OCI-LY7 (cell line): ENCODE measurements around the gene DKK3. TPM values are rescaled to one million over a fixed set of nuclear protein-coding genes. Genes with fewer than 3 reads are reported as not detected.

ENCODE experiments used
- BruUV-seq: library from RNA; stranded (reverse); fragments of 400-500 nt; replicated peaks from 2 replicates; lab custom pipeline; 2021; lab: Mats Ljungman, UMichigan
- CTCF ChIA-PET: fragments of 300-600 bp; sonication (Branson Sonifier 250); formaldehyde crosslinking; loops from one replicate; lab custom pipeline; 2022; ENCODE audit warnings: antibody characterized with exemption; ENCODE audit not compliant: unreplicated experiment; lab: Charles Lee
- POLR2A ChIA-PET: fragments of 300-600 bp; sonication (Branson Sonifier 250); formaldehyde crosslinking; loops from one replicate; lab custom pipeline; 2022; ENCODE audit warnings: antibody characterized with exemption; lab: Charles Lee
- DNase-seq: peaks from one replicate; pipeline ENCODE4 v3.0.0-alpha.2; 2015; ENCODE audit warnings: low spot score
- H2AFZ ChIP-seq: fragments of 200-600 bp; sonication (generic), shearing (Covaris generic); 2 replicates; pipeline ENCODE4 v1.6.1; 2014; ENCODE audit warnings: mild to moderate bottlenecking, antibody characterized with exemption, low read length, moderate library complexity
- H3K27ac ChIP-seq: fragments of 200-600 bp; sonication (generic); 2 replicates; pipeline ENCODE4 v1.5.1; 2014; ENCODE audit warnings: mixed run types, low read depth, mild to moderate bottlenecking, moderate library complexity, low read length, inconsistent platforms; ENCODE audit not compliant: poor library complexity, severe bottlenecking
- H3K36me3 ChIP-seq: fragments of 200-600 bp; sonication (generic); 2 replicates; pipeline ENCODE4 v1.6.1; 2014; ENCODE audit warnings: mild to moderate bottlenecking, antibody characterized with exemption, low read length, moderate library complexity, mixed read lengths; ENCODE audit not compliant: insufficient read depth
- H3K4me1 ChIP-seq: fragments of 200-600 bp; sonication (generic); 2 replicates; pipeline ENCODE4 v1.5.1; 2014; ENCODE audit warnings: mild to moderate bottlenecking, low read length; ENCODE audit not compliant: insufficient read depth, poor library complexity, severe bottlenecking
- H3K4me2 ChIP-seq: fragments of 200-600 bp; sonication (generic); 2 replicates; pipeline ENCODE4 v1.6.1; 2014; ENCODE audit warnings: mild to moderate bottlenecking, low read length
- H3K4me3 ChIP-seq: fragments of 200-600 bp; sonication (generic); 2 replicates; pipeline ENCODE4 v1.5.1; 2014; ENCODE audit warnings: mild to moderate bottlenecking, low read depth, low read length; ENCODE audit not compliant: poor library complexity, severe bottlenecking
- H3K79me2 ChIP-seq: fragments of 200-600 bp; sonication (generic); 2 replicates; pipeline ENCODE4 v1.6.1; 2016; ENCODE audit warnings: low read depth, mild to moderate bottlenecking, low read length, moderate library complexity, mixed read lengths; ENCODE audit not compliant: insufficient read depth
- H3K9me2 ChIP-seq: fragments of 200-600 bp; sonication (generic); 2 replicates; pipeline ENCODE4 v1.6.1; 2016; ENCODE audit warnings: mild to moderate bottlenecking, low read length, mixed read lengths; ENCODE audit not compliant: insufficient read depth
- H3K9me3 ChIP-seq: fragments of 200-600 bp; sonication (generic); 2 replicates; pipeline ENCODE4 v1.6.1; 2014; ENCODE audit warnings: mild to moderate bottlenecking, mixed run types, low read length, mixed read lengths
- H4K20me1 ChIP-seq: fragments of 200-600 bp; sonication (generic); 2 replicates; pipeline ENCODE4 v1.6.1; 2014; ENCODE audit warnings: mild to moderate bottlenecking, antibody characterized with exemption, low read length, moderate library complexity, mixed read lengths; ENCODE audit not compliant: insufficient read depth
- EZH2phosphoT487 ChIP-seq: fragments of 200-600 bp; sonication (generic); IDR thresholded peaks from 2 replicates; pipeline ENCODE4 v1.6.1; 2018; ENCODE audit warnings: low read depth, borderline replicate concordance, mild to moderate bottlenecking, mixed run types, antibody characterized with exemption, low read length, moderate library complexity, mixed read lengths
- intact Hi-C: fragments of 100-400 bp; cut with micrococcal nuclease; formaldehyde crosslinking; loops from one replicate; pipeline ENCODE4 v1.10.0; 2022; ENCODE audit not compliant: unreplicated experiment
- total RNA-seq, 2 experiments: library from RNA; depleted of rRNA in 1 of 2; stranded (reverse); fragments of >200 nt in 1 of 2; shearing (Covaris generic) in 1 of 2; gene quantifications; 2 replicates each; pipeline ENCODE4 v1.2.3, GENCODE V29; 2014 to 2022
- TF ChIP-seq, protein P1 (sequence below): fragments of 200-600 bp; sonication (generic); conservative IDR thresholded peaks from 2 replicates; pipeline ENCODE4 v1.5.1; 2014; ENCODE audit warnings: mild to moderate bottlenecking, antibody characterized with exemption, low read length, moderate library complexity, mixed read lengths

Gene DKK3
- total RNA-seq, 2 experiments from 2014 or later = not detected

DNA sequence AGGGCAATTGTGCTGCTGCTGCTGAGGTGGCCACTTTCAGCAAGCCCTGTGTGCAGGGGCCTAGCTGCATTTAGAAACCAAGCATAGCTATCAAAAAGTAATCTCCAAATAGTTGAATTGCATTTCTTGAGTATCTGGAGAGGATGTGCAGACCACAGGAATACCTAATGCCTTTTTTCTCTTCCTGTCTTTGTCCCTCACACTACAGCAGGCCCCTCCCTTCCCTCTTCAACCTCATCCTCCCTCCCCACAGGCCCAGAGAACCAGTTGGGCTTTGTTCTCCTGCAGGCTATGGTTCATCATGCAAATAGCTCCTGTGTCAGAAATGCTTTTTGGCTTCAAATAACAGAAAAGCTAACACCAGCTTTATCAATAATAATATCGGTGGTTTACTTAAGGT lies 47.7 kb downstream of the DKK3 start:
- Histone ChIP-seq H3K79me2 (no peaks in the 10 kb centered on the region), H3K36me3 (peaks cover 22% of the 10 kb centered on the region), H4K20me1 (no peaks in the 10 kb centered on the region), H3K9me3 (no peaks in the 10 kb centered on the region), H3K4me1 (no peaks in the 10 kb centered on the region), H3K27ac (no peak overlapping the region), H2AFZ (no peak overlapping the region), H3K4me3 (no peak overlapping the region), H3K4me2 (no peak overlapping the region), H3K9me2 (no peaks in the 10 kb centered on the region)
- TF ChIP-seq, protein P1, sequence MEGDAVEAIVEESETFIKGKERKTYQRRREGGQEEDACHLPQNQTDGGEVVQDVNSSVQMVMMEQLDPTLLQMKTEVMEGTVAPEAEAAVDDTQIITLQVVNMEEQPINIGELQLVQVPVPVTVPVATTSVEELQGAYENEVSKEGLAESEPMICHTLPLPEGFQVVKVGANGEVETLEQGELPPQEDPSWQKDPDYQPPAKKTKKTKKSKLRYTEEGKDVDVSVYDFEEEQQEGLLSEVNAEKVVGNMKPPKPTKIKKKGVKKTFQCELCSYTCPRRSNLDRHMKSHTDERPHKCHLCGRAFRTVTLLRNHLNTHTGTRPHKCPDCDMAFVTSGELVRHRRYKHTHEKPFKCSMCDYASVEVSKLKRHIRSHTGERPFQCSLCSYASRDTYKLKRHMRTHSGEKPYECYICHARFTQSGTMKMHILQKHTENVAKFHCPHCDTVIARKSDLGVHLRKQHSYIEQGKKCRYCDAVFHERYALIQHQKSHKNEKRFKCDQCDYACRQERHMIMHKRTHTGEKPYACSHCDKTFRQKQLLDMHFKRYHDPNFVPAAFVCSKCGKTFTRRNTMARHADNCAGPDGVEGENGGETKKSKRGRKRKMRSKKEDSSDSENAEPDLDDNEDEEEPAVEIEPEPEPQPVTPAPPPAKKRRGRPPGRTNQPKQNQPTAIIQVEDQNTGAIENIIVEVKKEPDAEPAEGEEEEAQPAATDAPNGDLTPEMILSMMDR = no peak
- no peak for TF ChIP-seq EZH2phosphoT487
- no peak for DNase-seq
- no TSS peak for BruUV-seq
- ChIA-PET CTCF (no interaction called here), POLR2A (interaction anchor here (1.4 kb wide), 1 partner anchor 14 kb away, joined by 4 read pairs; no protein-coding TSS in a partner anchor)
- intact Hi-C loops = no loop called here

GRCh38 chr11:11959601-11960000 lies 48.8 kb downstream of the DKK3 start:
- BruUV-seq = no TSS peak
- H4K20me1 ChIP-seq = no peaks in the 10 kb centered on the region
- H2AFZ ChIP-seq = no peak overlapping the region
- no peak overlapping the region for H3K4me3 ChIP-seq
- ChIA-PET POLR2A (interaction anchor here (0.7 to 1.4 kb wide), 2 partner anchors 12 to 727 kb away, joined by 3 to 4 read pairs; no protein-coding TSS in a partner anchor), CTCF (no interaction called here)
- H3K27ac ChIP-seq = no peak overlapping the region
- no peaks in the 10 kb centered on the region for H3K79me2 ChIP-seq
- TF ChIP-seq, protein P1 = no peak
- no peak for TF ChIP-seq EZH2phosphoT487
- H3K4me1 ChIP-seq = no peaks in the 10 kb centered on the region
- no peak for DNase-seq
- no peak overlapping the region for H3K4me2 ChIP-seq
- intact Hi-C loops = no loop called here
- H3K9me2 ChIP-seq = no peaks in the 10 kb centered on the region
- H3K9me3 ChIP-seq = no peaks in the 10 kb centered on the region
- peaks cover 33% of the 10 kb centered on the region for H3K36me3 ChIP-seq

- H3K9me3 ChIP-seq = no peaks in the 10 kb centered on the region
- no peaks in the 10 kb centered on the region for H3K4me1 ChIP-seq
- no TSS peak for BruUV-seq
- no peak for DNase-seq
- CTCF ChIA-PET = no interaction called here
- POLR2A ChIA-PET = interaction anchor here (1.7 kb wide), 1 partner anchor 11 kb away, joined by 8 read pairs; no protein-coding TSS in a partner anchor
- H3K4me3 ChIP-seq = no peak overlapping the region
- no peaks in the 10 kb centered on the region for H3K79me2 ChIP-seq
- TF ChIP-seq, protein P1 = no peak
- TF ChIP-seq EZH2phosphoT487 = no peak
- no peaks in the 10 kb centered on the region for H3K9me2 ChIP-seq
- no peak overlapping the region for H2AFZ ChIP-seq
- no peak overlapping the region for H3K4me2 ChIP-seq
- intact Hi-C loops = no loop called here
- no peak overlapping the region for H3K27ac ChIP-seq
- no peaks in the 10 kb centered on the region for H4K20me1 ChIP-seq
- H3K36me3 ChIP-seq = peaks cover 41% of the 10 kb centered on the region
These were observed 49.8 kb downstream of the DKK3 start for GRCh38 chr11:11958403-11959231.
